IPS DF 4.7 (cell line): ENCODE results near the gene SDS.

Experiments
- DNase-seq: peaks from one replicate; pipeline ENCODE4 v3.0.0-alpha.2; 2013; ENCODE audit warnings: low spot score; ENCODE audit errors: extremely low read depth

The SDS gene

DNA sequence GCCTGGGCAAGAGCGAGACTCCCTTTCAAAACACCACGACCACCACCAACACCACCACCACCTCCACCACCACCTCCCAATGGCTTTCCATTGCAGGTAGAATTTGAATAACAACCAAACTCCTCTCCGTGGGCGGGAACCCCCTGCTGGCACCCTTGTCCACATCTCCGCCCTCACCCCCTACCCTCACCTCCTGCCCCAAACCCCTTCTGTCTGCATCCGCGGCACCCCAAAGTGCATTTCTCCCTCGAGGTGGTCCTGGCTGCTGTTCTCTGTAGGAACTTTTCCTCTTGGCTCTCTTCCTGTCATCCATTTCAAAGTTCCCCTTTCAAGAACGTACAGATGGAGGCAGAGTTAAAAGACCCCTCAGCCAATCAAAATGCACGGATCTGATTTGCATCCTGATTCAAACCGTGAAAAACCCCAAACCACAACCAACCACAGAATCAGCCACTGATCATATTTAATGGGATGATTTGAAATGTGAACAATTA, 22.3 kb upstream of the SDS start:
- no peak for DNase-seq

DNA sequence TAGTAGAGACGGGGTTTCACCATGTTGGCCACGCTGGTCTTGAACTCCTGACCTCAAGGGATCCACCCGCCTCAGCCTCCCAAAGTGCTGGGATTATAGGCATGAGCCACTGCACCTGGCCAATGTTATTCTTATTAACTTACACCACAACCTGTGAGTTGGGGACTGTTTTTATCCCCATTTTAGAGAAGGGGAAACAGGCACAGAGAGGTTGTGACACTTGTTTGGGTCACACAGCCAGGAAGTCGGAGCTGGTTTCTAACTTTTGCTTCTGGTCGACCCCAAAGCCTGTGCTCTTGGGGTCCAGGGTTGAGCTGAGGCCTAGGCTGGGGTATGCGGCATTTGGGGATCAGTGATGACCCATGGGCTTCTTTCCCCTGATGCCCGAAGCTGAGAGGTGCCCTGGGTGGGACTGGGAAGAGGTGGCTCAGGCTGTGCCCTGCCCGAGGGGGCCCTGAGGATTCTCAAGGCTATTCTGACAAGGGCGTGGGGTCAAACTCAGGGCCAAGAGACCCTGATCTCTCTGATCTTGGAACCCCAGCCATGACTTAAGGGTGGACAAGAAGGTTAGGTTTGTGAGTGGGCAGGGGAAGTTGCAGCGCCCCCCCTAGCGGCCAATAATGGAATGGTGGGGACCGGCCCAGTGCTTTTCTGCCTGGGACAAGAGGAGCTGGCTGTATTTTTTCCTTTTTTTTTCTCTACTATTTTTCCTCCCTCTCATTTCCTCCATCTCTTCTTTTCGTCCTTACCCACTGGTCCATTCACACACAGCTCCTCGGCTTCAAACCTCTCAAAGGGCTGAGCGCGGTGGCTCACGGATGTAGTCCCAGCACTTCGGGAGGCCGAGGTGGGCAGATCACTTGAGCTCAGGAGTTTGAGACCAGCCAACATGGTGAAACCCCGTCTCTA, 21.5 kb upstream of the SDS start:
- no peak for DNase-seq

DNA sequence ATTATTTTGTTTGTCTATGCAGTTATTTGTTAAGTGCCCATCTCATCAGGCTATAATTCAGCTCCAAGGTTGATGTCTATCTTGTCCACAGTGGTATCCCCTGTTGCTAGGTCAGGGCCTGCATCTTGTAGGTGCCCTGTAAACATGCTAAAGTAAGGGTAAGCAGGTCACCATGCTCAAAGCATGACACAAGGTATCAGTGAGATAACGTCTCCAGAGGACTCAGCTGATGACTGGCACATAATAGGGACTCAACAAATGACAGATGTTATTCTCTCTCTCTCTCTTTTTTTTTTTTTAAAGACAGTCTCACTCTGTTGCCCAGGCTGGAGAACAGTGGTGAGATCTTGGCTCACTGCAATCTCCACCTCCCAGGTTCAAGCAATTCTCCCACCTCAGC, 20.8 kb upstream of the SDS start:
- DNase-seq, result no peak

DNA sequence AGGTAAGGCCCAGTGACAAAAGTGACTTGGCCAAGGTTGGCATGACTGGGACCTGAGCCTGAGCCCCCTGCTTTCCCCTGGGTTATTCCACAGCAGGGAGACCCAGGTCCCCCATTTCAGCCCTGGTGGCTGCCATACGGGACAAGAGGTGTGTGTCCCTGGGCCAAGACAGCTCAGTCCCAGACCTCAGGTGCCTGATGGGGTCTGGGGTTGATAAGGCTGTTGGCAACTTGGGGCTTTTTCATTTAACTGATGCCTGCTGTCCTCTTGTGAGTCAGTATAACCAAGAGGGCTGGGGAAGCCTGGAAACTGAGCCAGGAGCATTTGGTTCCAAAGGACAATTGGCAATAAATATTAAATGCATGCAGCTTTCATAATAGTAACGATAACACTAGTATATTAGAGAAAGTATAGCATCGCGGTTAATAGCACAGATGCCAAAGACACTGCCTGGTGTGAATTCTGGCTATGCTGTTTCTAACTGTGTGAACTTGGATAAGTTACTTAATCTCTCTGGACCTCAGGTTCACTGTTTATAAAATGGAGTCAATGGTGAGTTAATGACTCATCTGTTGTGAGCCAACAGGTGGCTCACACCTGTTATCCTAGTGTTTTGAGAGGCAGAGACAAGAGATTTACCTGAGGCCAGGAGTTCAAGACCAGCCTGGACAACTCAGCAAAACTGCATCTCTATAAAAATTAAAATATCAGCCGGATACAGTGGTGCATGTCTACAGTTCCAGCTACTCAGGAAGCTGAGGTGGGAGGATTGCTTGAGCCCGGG, 19.4 kb upstream of the SDS start:
- DNase-seq, result no peak

DNA sequence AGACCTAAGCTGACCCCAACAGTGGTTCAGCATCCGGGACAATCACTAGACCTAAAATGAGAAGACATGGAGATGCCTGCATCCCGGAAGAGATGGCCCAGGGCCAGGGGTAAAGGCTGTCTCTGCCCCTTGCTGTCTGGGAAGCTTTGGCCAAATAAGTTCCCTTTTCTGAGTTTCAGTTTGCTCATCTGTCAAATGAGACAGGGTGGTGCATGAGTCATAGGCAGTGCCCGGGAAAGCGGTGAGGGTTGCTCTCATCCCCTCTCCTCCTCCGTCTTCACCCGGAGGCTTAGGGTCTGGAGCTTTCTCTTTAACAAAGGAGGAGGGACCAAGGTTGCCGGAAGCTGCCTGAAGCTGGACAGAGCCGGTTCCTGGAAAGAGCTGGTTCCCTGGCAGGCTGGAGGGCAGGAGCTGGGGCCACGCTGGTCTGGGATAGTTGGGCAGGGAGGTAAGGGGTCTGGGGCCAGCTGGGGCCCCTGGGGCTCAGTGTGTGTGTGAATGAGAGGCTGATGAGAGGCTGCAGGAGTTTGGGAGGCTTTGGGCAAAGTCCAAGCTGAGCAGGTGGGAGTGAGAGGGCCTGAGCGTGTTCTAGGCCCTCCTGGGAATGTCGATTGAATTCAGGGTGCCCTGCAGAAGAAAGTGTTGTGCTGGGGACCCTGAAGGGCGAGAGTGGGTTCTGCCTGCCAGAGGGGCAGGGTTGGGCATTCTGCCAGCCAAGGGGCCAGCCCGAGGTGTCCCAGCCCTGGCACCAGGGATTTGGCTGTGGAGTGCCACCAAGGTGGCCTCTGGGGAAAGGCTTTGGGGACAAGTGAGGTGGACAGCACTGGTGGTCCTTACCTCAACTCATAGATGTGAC, 18.6 kb upstream of the SDS start, which contains the start of gene SDSL:
Gene SDSL (plus strand): TSS at position 351 of the 856 bp plus-strand sequence. CDS start 5,603 bp downstream, outside the sequence.
- no peak for DNase-seq

DNA sequence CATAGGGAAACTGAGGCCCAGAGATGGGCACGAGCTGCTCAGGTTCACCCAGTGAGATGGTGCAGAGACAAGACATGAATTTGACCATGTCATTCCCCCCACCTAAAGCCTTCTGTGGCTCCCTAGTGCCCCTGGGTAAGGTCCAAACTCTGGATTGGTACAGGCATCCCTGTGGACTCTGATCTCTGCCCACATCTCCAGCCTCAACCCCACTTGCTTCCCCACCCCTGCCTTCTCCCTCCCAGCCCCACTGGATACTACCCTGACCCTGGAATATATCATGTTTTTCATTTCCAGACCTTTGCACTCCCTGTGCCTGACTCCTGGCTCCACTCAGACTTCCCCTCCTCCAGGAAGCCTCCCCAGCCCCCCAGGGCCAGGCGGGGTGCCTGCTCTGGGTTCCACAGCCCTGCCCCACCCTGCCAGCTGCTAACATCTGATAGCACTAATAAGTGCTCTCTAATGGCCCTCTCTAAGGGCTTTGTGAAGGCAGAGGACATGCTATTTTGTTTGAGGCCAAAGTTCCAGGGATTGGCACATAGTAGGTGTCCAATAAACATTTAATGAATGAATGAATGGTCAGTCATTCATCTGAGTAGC, 17.4 kb upstream of the SDS start:
- no peak for DNase-seq

DNA sequence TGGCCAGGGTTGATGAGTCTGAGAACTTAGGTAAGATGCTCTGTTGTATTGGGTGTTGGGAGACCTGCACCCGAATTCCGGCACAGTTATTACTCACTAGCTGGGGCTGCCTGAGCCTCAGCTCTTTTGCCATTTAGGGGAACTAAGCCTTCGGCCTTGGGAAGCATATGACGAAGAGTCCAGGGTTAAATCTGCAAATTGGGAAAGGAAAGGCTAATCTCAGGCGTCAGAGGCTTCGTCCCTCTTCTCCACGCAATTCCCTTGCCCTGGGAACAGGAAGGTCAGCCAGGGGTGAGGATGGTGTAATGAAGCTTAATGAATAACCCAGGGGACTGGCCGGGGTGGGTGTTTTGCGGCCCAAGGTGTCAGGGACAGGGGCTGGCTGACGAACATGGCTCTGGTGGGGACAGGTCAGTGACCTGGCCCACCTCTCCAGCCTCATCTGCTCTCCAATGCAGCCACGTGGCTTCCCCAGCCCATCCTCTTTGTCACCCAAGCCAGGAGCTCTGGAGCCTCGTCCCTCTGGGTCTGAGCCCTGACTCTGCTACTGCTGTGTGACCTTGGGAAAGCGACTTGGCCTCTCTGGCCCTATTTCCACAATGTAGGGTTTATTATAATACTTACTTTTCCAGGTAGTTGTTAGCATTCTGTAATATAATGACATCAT, 14.7 kb upstream of the SDS start:
- DNase-seq, result no peak

DNA sequence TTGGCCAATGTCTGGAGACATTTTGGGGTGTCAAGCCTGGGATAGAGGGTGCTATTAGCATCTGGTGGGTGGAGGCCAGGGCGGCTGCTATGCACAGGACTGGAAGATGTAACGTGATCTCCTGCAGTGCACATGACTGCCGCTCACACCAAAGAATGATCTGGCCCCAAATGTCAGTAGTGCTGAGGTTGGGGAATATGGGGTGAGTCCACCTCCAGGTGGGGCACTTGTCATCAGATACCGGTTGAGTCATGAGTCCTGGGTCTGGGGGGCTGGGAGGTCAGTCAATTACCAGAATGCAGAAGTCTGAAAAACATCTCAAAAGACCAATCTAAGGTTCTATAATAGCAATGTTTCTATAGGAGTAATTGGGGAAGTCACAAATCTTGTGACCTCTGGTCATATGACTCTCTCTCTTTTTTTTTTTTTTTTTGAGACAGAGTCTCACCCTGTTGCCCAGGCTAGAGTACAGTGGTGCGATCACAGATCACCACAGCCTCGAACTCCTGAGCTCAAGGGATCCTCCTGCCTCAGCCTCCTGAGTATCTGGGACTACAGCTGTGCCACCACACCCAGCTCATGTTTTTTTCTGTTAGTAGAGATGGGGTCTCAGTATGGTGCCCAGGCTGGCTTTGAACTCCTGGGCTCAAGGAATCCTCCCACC, 12.5 kb upstream of the SDS start:
- DNase-seq, result no peak

DNA sequence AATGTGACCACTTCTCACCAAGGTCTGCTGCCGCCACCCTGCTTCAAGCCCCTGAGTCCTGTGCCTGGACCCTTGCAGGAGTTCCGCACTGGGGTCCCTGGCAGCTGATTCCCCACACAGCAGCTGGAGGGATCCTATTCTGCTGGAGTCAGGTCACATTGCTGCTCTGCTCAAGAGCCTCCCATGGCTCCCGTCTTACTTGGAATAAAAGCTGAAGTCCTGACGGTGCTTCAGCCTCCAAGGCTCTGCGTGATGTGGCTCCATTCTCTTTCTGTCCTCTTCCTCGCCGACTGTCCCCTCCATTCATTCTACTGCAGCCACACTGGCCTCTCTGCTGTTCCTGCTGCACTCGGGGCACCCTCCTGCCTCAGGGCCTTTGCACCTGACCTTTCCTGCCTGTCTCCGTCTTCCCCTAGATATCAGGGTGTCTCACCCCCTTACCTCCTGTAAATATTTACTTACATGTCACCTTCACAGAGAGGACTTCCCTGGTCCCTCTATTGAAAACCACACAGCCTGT, 10.9 kb upstream of the SDS start:
- DNase-seq, result no peak

DNA sequence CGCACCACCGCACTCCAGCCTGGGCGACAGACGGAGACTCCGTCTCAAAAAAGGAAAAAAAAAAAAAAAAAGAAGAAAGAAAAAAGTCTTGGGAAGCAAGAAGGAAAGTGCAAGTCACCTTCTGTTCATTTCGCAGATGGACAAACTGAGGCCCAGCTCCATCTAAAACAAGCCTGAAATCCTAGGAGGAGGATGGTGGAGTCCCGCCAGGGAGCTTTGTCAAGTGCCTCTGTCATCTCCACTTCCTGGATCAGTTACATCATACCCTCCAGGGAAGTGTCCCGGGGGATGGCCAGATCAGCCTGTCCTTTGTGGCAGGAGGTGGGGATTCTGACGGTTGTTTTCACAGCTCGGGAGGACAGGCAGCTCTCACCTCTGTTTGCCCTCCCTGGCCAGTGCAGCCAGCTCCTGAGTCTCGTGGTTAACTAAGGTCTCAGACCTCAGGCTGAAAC, 9.8 kb upstream of the SDS start:
- no peak for DNase-seq

DNA sequence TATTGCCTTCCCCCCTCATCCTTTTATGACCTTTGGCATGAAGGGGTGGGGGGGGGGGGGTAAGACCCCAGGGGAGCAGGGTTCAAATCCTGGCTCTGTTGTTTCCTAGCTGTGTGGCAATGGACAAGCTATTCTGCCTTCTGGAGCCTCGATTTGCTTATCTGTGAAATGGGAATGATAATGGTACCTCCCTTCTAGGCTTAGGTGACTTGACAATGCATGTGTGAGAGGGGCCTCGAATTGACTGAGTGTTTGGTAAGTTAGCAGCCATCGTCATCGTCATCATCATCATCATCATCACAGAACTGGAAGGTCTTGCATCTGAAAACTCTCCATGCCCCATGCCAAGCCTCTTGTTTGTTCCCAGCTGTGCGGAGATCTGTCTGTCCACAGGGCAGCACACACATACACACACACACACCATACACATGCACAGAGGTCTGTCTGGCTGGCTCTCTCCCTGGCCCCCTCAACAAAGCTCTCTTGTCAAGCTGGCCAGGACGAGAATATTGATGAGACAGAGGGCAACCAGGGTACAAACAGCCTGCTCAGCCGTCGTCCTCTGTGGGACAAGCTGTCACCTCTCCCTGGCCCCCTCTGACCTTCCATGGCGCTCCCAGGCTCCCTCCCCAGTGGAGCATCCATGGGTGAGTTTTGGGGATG, 5.9 kb upstream of the SDS start:
- no peak for DNase-seq

DNA sequence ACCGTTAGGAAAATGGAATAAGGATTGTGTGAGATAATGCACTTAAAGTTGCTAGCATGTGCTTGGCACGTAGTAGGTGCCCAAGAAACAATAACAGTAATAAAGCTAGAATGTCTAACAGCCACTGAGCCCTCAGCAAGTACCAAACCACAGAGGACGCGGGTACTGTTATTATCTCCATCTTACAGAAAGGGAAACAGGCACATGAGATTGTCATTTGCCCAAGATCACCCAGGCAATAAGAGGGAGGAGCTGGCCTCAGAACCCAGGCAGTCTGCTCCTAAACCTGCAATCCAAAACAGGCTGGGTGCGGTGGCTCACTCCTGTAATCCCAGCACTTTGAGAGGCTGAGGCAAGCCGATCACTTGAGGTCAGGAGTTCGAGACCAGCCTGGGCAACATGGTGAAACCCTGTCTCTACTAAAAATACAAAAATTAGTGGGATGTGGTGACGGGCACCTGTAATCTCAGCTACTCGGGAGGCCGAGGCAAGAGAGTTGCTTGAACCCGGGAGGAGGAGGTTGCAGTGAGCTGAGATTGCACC, 5.1 kb upstream of the SDS start:
- DNase-seq, result no peak

DNA sequence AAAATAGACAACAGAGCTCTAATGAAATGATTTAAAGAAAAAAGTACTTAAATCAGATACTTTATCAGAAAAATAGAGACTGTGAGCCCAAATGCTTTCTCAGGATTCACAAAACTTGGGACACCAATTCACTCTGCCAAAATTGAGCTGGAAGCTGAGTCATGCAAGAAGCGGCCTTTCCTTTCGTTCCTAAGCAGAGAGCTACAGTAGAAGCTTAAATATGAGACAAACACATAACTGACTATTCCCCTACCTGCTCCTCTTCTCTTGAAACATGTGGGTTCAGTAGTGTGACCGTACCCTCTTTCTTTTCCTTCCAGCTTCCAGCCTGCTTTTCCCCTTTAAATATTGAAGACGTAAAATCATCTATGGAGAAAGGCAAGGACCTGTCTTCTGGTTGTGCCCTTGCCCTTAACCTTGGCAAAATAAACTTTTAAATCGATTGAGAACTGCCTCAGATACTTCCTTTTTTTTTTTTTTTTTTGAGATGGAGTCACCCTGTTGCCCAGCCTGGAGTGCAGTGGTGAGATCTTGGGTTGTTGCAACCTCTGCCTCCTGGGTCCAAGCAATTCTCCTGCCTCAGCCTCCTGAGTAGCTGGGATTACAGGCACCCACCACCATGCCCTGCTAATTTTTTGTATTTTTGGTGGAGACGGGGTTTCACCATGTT, 4.4 kb upstream of the SDS start:
- no peak for DNase-seq

DNA sequence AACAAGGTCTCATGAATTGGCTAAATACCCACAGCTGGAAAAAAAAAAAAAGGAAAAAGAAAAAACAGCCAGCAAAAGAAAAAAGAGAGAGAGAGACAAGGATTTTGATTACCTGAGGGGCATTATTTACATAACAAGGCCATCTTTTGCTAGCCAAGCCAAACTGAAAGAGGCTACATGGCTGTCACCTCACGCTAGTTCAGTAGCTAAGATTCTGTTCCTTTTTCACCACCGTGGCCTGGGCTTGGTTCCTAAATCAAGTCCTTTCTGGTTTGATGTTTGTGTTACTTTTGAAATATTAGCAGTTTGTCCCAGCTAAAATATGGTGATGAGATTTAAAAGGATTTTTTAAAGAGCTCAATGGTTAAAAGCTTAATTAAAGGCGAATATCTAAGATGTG, 2.0 kb upstream of the SDS start:
- DNase-seq, result no peak

DNA sequence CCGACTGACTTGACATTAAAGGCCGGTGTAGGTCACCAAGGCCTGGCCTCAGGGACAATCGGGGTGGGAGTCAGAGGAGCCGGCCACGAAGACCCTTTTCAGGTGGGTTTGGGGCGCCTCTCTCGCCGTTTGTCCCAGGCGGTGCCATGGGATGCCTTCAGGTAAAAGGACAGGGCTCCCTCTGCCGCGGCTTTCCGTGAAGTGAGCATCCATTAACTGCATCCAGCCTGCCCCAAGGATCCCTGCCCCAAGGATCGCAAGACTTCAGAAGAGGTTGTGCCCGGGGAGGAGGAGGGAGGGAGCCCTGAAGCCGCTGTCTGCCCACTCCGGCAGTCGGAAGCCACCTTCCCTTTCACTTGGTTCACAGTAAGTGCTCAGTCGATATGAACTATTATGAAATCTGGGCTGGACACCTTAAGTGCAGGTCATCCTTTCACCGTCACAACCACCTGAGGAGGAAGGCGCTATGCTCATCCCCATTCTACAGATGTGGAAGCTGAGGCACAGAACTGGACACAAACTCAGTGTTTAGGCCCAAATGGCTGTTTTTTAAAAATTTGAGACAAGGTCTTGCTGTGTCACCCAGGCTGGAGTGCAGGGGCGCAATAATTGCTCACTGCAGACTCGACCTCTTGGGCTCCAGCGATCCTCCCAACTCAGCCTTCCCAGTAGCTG, 964 bp downstream of the SDS start:
- no peak for DNase-seq

DNA sequence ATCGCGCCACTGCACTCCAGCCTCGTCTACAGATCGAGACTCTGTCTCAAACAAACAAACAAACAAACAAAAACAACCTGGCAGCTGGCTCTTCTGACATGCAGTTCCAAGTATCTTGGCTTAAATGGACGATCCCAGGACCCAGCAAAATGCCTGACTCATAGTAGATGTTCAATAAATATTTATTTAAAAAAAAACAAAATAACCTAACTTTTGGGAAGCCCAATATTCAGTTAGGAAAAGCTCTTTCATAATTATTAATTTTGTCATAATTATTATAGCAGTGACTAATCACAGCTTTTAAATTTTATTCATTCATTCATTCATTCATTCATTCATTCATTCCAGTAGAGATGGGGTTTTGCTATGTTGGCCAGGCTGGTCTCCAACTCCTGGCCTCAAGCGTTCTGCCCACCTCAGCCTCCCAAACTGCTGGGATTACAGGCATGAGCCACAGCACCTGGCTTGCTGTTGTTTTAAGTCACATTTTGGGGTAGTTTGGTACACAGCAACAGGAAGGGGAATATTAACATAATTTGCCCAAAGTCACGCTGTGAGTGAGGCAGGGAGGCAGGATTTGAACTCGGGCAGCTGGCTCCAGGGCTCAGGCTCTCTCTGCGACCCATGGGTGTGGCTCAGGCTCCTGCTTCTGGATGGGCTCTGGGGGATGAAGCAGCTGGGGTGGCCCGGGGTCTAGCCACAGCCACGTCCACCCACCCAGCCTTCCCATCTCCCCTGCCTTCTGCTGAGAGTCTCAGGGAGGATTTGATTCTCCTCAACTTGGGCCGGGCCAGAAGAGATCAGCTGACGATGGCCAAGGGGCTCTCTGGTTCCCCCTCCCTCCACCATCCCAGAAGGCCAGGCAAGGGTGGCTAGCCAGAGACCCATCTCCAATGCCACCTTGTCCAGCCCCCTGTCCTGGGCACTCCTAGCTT, 2.4 kb downstream of the SDS start:
- no peak for DNase-seq

DNA sequence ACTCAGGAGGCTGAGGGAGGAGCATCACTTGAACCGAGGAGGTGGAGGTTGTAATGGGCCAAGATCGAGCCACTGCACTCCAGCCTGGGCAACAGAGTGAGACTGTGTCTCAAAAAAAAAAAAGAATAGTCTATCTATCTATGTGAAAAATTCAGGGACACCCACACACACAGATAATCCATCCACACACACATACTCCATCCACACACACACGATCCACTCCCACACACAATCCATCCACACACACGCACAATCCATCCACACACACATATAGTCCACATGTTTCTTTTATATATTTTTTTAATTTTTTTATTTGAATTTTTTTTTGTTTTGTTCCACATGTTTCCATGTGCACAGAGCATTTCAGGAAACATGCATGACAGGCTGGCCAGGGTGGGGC, 3.3 kb downstream of the SDS start:
- no peak for DNase-seq
